Testis (tissue), 2 donors: ENCODE results near the gene BMP7.

Source experiments
- CTCF ChIP-seq, 3 experiments: fragments of 450-650 bp in 2 of 3; fragments of 200-600 bp in 1 of 3; sonication (generic) in 1 of 3; IDR thresholded peaks; one replicate each; pipeline ENCODE4 v1.5.1; 2016 to 2019; ENCODE audit warnings: antibody characterized with exemption in 3 of 3, mild to moderate bottlenecking in 2 of 3, moderate library complexity in 1 of 3
- POLR2A ChIP-seq: fragments of 450-650 bp; IDR thresholded peaks from one replicate; pipeline ENCODE4 v1.6.1; 2017; ENCODE audit warnings: antibody characterized with exemption, mild to moderate bottlenecking, moderate library complexity

DNA sequence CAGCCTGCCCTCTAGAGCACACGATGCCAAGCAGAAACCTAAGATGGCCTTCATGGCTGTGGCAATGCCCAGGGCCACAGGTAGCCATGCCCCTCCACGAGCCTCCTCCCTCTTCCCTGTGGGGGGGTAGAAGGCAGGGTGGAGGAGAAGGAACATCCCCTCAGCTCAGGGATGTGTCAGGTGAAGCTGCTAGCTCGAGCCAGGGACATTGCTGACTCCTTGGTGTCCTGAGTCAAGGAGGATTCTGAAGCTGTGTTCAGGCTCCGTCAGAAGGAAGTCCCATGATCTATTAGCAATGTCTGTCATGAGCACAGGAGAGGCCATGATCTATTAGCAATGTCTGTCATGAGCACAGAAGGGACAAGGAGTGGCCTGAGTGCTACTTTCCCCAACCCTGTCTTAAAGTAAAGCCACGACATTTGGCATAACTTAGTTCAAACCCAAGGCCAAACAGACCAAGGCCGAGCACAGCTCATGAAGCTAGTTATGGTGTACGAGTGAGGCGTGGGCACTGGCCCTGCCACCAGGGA, 87.8 kb downstream of the BMP7 start:
- TF ChIP-seq CTCF (IDR thresholded peaks at IDR 0.05) (no peak), POLR2A (no peak)
